Neural progenitor cell (in vitro differentiated cells): ENCODE data around the gene KDSR.

Experiments
- CTCF ChIP-seq: fragments of 200-600 bp; sonication (generic); IDR thresholded peaks from 2 replicates; pipeline ENCODE4 v1.5.1; 2017; ENCODE audit warnings: antibody characterized with exemption, mild to moderate bottlenecking
- EZH2 ChIP-seq: fragments of 200-600 bp; sonication (generic); IDR thresholded peaks from 2 replicates; pipeline ENCODE4 v1.6.1; 2017; ENCODE audit warnings: antibody characterized with exemption, mild to moderate bottlenecking, moderate library complexity

- no peak for TF ChIP-seq EZH2
- TF ChIP-seq CTCF = no peak
Observed at GRCh38 chr18:63320975-63321265, 46.1 kb downstream of the KDSR start.
